Subcutaneous adipose tissue (tissue), 4 donors: ENCODE data around the gene KRTAP5-3. TPM values are rescaled to one million over a fixed set of nuclear protein-coding genes. Genes with fewer than 3 reads are reported as not detected.

Source experiments
- total RNA-seq, 4 donors: library from RNA; depleted of rRNA; stranded (reverse); fragments of >200 nt; gene quantifications; one replicate each; pipeline ENCODE4 v1.1.0, GENCODE V29; 2016
- TF ChIP-seq, protein P1 (sequence below): fragments of 450-650 bp; IDR thresholded peaks from one replicate; pipeline ENCODE4 v1.5.1; 2016; ENCODE audit warnings: low read depth, mild to moderate bottlenecking, control low read depth, antibody characterized with exemption, moderate library complexity

KRTAP5-3 gene
- total RNA-seq, 4 donors from 2014 or later = not detected

- TF ChIP-seq, protein P1, sequence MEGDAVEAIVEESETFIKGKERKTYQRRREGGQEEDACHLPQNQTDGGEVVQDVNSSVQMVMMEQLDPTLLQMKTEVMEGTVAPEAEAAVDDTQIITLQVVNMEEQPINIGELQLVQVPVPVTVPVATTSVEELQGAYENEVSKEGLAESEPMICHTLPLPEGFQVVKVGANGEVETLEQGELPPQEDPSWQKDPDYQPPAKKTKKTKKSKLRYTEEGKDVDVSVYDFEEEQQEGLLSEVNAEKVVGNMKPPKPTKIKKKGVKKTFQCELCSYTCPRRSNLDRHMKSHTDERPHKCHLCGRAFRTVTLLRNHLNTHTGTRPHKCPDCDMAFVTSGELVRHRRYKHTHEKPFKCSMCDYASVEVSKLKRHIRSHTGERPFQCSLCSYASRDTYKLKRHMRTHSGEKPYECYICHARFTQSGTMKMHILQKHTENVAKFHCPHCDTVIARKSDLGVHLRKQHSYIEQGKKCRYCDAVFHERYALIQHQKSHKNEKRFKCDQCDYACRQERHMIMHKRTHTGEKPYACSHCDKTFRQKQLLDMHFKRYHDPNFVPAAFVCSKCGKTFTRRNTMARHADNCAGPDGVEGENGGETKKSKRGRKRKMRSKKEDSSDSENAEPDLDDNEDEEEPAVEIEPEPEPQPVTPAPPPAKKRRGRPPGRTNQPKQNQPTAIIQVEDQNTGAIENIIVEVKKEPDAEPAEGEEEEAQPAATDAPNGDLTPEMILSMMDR = no peak
These were observed 35.0 kb downstream of the KRTAP5-3 start for GRCh38 chr11:1573077-1573902.

- TF ChIP-seq, protein P1 = no peak
These were observed 35.8 kb downstream of the KRTAP5-3 start, which contains the start of gene DUSP8 for GRCh38 chr11:1572197-1573076. DUSP8 (minus strand) TSS chr11:1572271; CDS start chr11:1565826, 6,445 bp downstream.

GRCh38 chr11:1571760-1572196 is 36.5 kb downstream of the KRTAP5-3 start:
- TF ChIP-seq, protein P1 = no peak

- TF ChIP-seq, protein P1 = no peak
These were observed 37.1 kb downstream of the KRTAP5-3 start for GRCh38 chr11:1570896-1571759.

DNA sequence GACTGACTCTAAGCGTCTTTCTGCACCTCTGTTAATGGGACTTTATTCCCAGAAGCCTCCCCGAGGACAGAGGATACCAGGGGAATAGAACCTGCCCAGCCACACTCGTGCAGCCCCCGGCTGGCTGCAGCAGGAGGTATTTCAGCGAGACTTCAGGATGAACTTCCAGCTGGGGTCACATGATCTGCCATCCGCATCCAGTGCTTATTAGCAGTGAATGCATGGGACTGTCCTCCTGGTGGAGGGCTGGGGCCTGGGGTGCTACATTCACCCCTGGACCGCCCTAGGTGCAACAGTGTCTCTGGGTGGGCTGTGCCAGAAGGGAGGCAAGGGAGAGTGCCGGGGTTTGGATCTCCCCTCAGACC is 37.8 kb downstream of the KRTAP5-3 start:
- TF ChIP-seq, protein P1 = no peak

GRCh38 chr11:1570001-1570453 is 38.2 kb downstream of the KRTAP5-3 start:
- TF ChIP-seq, protein P1 = no peak
